ENCODE data around the gene UIMC1. TPM values are rescaled to one million over a fixed set of nuclear protein-coding genes. Genes with fewer than 3 reads are reported as not detected.
A peak's percentile ranks its signal among the peaks of the same experiment; 100 is the strongest.

UIMC1 gene
- total RNA-seq, 1 donor from 2014 or later: 70.6 TPM

- no peak for DNase-seq (ENCODE audit: low spot score)
- no peaks in the 10 kb centered on the region for H3K36me3 Mint-ChIP-seq (ENCODE audit: low read depth)
- no peak overlapping the region for H3K4me3 Mint-ChIP-seq
- H3K27me3 Mint-ChIP-seq (ENCODE audit: insufficient read depth): no peaks in the 10 kb centered on the region
- no peak overlapping the region for H3K27ac Mint-ChIP-seq
- H3K4me1 Mint-ChIP-seq (ENCODE audit: low read depth): peaks cover 5% of the 10 kb centered on the region
- intact Hi-C loops (cut with micrococcal nuclease): no loop called here
- H3K9me3 Mint-ChIP-seq: no peaks in the 10 kb centered on the region
These were observed 124.6 kb downstream of the UIMC1 start for GRCh38 chr5:176881816-176882566.

DNA sequence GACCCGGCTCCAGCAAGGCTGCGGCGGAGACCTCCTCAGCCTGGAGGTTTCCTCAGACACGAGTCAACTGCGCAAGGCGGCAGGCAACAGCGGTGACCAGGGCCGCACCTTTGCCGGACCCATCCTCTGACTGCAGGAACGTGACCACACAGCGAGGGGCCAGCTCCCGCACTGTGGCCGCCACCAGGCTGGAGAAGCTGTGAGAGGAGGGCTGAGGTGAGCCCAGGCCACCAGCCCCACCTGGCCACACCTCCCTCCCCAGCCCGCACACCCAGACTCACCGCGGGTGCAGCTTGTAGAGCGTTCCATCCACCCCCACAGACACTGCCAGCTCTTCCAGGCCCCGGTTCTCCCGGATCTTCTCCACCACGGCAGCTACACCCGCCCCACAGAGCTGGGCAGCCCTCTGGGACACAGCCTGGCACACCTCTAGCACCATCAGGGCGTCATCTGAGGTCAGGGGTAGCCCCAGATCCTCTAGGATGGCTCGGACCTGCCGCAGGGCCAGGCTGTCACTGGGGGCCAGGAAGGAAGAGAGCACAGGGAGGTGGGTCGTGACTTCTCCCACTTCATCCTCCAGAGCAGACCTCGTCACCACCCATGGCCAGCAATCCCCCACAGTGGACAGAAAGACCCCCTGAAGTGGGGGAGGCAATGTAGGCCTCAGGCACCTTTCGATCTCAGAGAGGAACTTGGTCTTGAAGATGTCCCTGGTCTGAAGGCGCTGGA is 125.4 kb downstream of the UIMC1 start:
- H3K9me3 Mint-ChIP-seq: no peaks in the 10 kb centered on the region
- H3K4me3 Mint-ChIP-seq: no peak overlapping the region
- intact Hi-C loops (cut with micrococcal nuclease): no loop called here
- H3K4me1 Mint-ChIP-seq (ENCODE audit: low read depth): peaks cover 5% of the 10 kb centered on the region
- no peak for DNase-seq (ENCODE audit: low spot score)
- no peaks in the 10 kb centered on the region for H3K36me3 Mint-ChIP-seq (ENCODE audit: low read depth)
- H3K27me3 Mint-ChIP-seq (ENCODE audit: insufficient read depth): peaks cover 3% of the 10 kb centered on the region
- H3K27ac Mint-ChIP-seq: no peak overlapping the region

DNA sequence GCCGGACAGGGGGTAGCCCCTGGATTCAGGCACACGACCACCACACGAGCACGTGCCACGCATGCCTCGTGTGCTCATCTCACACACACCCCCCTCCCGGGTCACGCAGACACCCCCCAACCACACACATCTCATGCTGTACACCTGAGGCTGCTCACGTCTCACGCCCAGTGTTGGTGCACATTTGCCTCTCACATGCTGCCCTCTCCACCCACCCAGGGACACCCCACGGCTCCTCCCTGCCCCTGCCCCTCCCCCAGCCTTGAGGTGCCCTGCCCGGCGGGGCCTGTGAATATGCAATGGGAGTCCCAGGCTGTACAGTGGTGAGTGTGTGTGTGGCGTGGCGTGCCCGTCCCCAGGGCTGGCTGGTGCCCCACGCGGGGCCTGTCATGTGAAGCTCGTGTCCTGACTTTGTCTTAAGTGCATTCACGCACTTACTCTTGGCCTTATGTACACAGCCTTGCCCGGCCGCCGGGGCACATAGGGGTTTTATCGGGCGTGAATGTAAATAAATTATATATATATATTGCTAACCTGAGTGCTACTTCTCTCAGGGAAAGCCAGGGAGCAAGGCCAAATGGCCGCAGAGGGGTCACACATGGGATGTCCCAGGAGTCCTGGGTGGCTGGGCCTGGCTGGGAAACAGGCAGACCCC is 126.1 kb downstream of the UIMC1 start:
- Mint-ChIP-seq H3K27me3 (ENCODE audit: insufficient read depth) (peaks cover 9% of the 10 kb centered on the region), H3K27ac (no peak overlapping the region), H3K36me3 (ENCODE audit: low read depth) (no peaks in the 10 kb centered on the region), H3K4me3 (no peak overlapping the region), H3K4me1 (ENCODE audit: low read depth) (peaks cover 12% of the 10 kb centered on the region), H3K9me3 (no peaks in the 10 kb centered on the region)
- intact Hi-C loops (cut with micrococcal nuclease): no loop called here
- no peak for DNase-seq (ENCODE audit: low spot score)

DNA sequence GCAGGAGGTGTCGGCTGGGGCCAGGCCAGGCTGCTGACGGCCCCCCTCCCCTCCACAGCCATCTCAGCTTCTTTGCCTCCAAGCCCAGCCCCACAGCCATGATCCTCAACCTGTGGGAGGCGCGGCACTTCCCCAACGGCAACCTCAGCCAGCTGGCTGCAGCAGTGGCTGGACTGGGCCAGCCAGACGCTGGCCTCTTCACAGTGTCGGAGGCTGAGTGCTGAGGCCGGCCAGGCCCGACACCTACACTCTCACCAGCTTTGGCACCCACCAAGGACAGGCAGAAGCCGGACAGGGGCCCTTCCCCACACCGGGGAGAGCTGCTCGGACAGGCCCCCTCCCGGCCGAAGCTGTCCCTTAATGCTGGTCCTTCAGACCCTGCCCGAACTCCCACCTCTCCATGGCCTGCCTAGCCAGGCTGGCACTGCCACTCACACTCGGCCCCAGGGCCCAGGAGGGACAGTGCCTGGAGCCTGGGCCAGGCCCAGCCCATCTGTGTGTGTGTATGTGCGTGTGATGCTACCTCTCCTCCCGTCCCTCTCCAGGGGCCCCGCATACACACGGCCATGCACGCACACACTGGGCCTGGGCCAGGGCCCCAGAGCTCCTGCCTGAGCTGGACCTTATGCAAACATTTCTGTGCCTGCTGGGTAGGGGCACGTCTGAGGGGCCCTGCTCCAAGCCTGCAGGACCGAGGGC is 126.8 kb downstream of the UIMC1 start:
- Mint-ChIP-seq H3K4me3 (no peak overlapping the region), H3K27me3 (ENCODE audit: insufficient read depth) (peaks cover 12% of the 10 kb centered on the region), H3K4me1 (ENCODE audit: low read depth) (peaks cover 14% of the 10 kb centered on the region), H3K9me3 (no peaks in the 10 kb centered on the region), H3K27ac (no peak overlapping the region), H3K36me3 (ENCODE audit: low read depth) (no peaks in the 10 kb centered on the region)
- intact Hi-C loops (cut with micrococcal nuclease): no loop called here
- DNase-seq (ENCODE audit: low spot score): no peak

GRCh38 chr5:176878906-176879662 is 127.5 kb downstream of the UIMC1 start:
- no peaks in the 10 kb centered on the region for H3K9me3 Mint-ChIP-seq
- H3K4me1 Mint-ChIP-seq (ENCODE audit: low read depth): peaks cover 12% of the 10 kb centered on the region
- H3K36me3 Mint-ChIP-seq (ENCODE audit: low read depth): no peaks in the 10 kb centered on the region
- H3K4me3 Mint-ChIP-seq: no peak overlapping the region
- intact Hi-C loops (cut with micrococcal nuclease): no loop called here
- H3K27me3 Mint-ChIP-seq (ENCODE audit: insufficient read depth): peaks cover 12% of the 10 kb centered on the region
- no peak overlapping the region for H3K27ac Mint-ChIP-seq
- no peak for DNase-seq (ENCODE audit: low spot score)

DNA sequence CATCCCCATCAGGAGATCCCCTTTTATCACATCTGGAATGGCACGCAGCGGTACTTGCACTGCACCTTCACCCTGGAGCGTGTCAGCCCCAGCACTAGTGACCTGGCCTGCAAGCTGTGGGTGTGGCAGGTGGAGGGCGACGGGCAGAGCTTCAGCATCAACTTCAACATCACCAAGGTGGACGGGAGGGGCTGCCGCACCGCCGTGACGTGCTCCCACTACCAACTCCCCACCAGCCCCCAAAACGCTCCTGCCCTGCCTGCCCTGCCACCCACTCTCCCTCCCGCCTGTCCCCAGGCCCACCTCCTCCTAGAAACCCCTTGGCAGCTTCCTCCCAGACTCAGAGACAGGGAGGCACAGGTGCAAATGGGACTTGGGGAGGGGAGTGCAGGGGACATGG is 128.1 kb downstream of the UIMC1 start:
- H3K27ac Mint-ChIP-seq: no peak overlapping the region
- H3K36me3 Mint-ChIP-seq (ENCODE audit: low read depth): no peaks in the 10 kb centered on the region
- no peaks in the 10 kb centered on the region for H3K9me3 Mint-ChIP-seq
- H3K27me3 Mint-ChIP-seq (ENCODE audit: insufficient read depth): peaks cover 12% of the 10 kb centered on the region
- DNase-seq (ENCODE audit: low spot score): no peak
- H3K4me1 Mint-ChIP-seq (ENCODE audit: low read depth): peaks cover 12% of the 10 kb centered on the region
- intact Hi-C loops (cut with micrococcal nuclease): no loop called here
- H3K4me3 Mint-ChIP-seq: no peak overlapping the region

DNA sequence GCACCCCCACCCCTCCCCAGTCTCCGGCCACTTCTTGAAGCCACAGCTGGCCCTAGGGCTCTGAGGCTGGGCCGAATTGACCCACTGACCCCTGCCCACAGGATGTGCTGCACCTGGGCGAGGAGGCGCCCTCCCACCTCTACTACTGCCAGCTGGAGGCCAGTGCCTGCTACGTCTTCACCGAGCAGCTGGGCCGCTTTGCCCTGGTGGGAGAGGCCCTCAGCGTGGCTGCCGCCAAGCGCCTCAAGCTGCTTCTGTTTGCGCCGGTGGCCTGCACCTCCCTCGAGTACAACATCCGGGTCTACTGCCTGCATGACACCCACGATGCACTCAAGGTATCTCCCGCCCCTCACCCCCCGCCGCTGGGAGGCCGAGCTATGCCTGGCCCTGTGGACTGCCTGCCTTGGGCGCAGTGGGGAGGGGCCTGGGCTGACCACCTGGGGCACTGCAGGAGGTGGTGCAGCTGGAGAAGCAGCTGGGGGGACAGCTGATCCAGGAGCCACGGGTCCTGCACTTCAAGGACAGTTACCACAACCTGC is 128.7 kb downstream of the UIMC1 start:
- Mint-ChIP-seq H3K27ac (no peak overlapping the region), H3K4me1 (ENCODE audit: low read depth) (peaks cover 12% of the 10 kb centered on the region), H3K9me3 (peaks cover 5% of the 10 kb centered on the region), H3K27me3 (ENCODE audit: insufficient read depth) (peaks cover 12% of the 10 kb centered on the region), H3K4me3 (no peak overlapping the region), H3K36me3 (ENCODE audit: low read depth) (peaks cover 3% of the 10 kb centered on the region)
- intact Hi-C loops (cut with micrococcal nuclease): no loop called here
- DNase-seq (ENCODE audit: low spot score): no peak

- no peak overlapping the region for H3K27ac Mint-ChIP-seq
- H3K36me3 Mint-ChIP-seq (ENCODE audit: low read depth): peaks cover 3% of the 10 kb centered on the region
- H3K4me3 Mint-ChIP-seq: no peak overlapping the region
- H3K27me3 Mint-ChIP-seq (ENCODE audit: insufficient read depth): peaks cover 12% of the 10 kb centered on the region
- peaks cover 12% of the 10 kb centered on the region for H3K4me1 Mint-ChIP-seq (ENCODE audit: low read depth)
- DNase-seq (ENCODE audit: low spot score): no peak
- H3K9me3 Mint-ChIP-seq: peaks cover 5% of the 10 kb centered on the region
- intact Hi-C loops (cut with micrococcal nuclease): no loop called here
These were observed 129.8 kb downstream of the UIMC1 start for GRCh38 chr5:176876506-176877431.

DNA sequence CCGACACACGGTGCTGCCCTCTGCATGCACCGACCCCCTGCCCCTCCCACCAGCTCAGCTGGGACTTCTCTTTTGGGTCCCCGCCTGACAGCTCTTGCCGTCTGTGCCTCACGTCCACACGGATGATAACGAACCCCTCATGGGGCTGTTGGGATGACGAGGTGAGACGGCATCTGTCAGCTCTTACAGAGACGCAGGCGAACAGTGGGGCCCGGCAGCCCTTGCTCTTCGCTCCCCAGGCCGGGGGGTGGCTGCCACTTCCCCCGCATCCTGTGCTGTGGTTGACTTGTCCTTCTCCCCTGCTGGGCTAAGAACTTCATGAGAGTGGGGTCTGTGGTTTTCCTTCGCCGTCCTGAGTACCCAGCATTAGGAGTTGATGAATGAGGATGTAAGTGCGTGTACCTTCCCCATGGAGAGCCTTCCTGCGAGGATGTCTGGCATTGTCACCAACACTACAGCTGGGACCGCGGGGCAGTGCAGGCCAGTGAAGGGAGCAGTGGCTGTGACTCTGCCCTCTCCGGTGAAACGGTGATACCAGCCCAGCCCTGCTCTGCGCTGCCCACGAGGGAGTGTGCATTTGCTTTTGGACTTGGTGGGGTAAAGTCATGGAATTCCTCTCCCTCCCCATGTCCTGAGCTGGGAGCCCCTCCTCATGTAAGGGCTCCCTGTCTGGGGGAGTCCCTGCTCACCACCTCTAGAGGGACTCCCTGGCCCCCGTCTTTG is 130.6 kb downstream of the UIMC1 start:
- H3K27me3 Mint-ChIP-seq (ENCODE audit: insufficient read depth): peaks cover 12% of the 10 kb centered on the region
- DNase-seq (ENCODE audit: low spot score): no peak
- H3K36me3 Mint-ChIP-seq (ENCODE audit: low read depth): peaks cover 3% of the 10 kb centered on the region
- no peak overlapping the region for H3K4me3 Mint-ChIP-seq
- H3K9me3 Mint-ChIP-seq: peaks cover 5% of the 10 kb centered on the region
- H3K27ac Mint-ChIP-seq: no peak overlapping the region
- intact Hi-C loops (cut with micrococcal nuclease): no loop called here
- peaks cover 12% of the 10 kb centered on the region for H3K4me1 Mint-ChIP-seq (ENCODE audit: low read depth)

- Mint-ChIP-seq H3K4me3 (no peak overlapping the region), H3K36me3 (ENCODE audit: low read depth) (peaks cover 3% of the 10 kb centered on the region), H3K4me1 (ENCODE audit: low read depth) (peaks cover 12% of the 10 kb centered on the region), H3K27ac (peak overlapping the region; percentile 18), H3K27me3 (ENCODE audit: insufficient read depth) (peaks cover 12% of the 10 kb centered on the region), H3K9me3 (peaks cover 10% of the 10 kb centered on the region)
- intact Hi-C loops (cut with micrococcal nuclease): no loop called here
- DNase-seq (ENCODE audit: low spot score): no peak
These were observed 131.5 kb downstream of the UIMC1 start for GRCh38 chr5:176875014-176875550.
